Loucy (cell line): ENCODE measurements around the gene GMPR2.

Experiments used
- CTCF ChIP-seq: fragments of 200-600 bp; sonication (generic); conservative IDR thresholded peaks from 2 replicates; pipeline ENCODE4 v1.5.1; 2014; ENCODE audit warnings: mild to moderate bottlenecking, antibody characterized with exemption, low read length
- EZH2phosphoT487 ChIP-seq: fragments of 200-600 bp; IDR thresholded peaks from 2 replicates; pipeline ENCODE4 v1.6.1; 2018; ENCODE audit warnings: antibody characterized with exemption, mild to moderate bottlenecking, moderate library complexity, borderline replicate concordance

- no peak for TF ChIP-seq EZH2phosphoT487
- TF ChIP-seq CTCF = no peak
Observed at GRCh38 chr14:24184104-24184970, 48.4 kb upstream of the GMPR2 start.
